ENCODE data around the gene TRIM9.

The TRIM9 gene

DNA sequence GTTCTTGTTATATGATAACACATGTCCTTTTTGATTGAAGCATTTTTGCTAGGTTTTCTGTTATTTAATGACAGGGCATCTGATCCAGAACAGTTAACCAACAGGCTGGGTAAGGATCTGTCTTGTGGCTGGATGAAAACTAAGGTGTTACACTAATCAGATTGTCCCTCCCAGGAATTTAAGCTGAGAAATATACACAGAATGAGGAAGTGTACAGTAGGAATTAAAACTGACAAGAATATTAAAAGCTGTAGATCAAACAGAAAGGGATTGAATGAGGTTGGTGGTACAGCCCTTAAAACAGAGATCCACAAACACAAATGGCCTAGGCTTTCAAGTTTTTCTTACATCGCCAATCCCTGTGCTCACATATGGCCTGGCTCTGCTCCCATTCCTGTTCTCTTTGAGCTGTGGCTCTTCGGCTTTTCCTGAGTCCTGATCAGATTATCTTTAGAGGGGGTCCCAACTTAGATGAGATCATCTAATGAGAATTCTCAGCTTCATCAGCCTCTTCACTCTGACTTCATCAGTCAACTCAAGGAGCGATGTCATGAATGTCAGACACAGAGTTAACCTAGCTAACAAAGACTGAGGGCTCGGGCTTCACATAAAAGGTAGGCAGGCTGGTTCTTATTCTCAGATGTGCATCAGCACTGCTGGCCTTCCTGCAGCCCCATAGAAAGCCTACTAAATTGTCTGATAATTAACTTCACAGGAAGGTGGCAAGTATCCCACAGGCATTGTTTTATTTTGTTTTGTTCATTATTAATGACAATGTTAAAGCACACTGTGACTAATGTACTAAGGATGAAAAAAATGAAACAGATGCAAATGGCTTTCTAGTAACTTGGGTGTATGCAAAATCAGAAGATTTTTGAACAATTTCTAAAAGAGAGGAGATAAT, 162.1 kb downstream of the TRIM9 start:
- DNase-seq (ENCODE audit: low read depth) = no peak

DNA sequence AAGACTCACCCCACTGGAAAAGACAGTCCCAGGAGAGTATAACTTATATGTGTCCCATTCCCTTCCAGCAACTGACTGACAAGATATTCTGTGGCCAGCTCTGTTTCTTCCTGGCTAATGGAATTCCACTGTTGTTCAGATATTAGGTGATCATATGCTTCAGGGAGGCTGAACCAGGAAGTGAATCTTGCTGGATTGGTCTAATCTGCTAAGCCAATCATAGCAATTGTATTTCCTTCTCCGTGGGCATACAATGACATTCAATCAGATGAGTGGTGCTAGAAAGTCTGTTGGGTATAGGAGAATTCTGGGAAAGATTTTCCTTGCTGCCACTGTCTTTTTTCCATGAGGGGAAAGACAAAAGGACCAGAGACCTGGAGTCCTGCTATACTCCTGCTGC, 162.7 kb downstream of the TRIM9 start:
- no peak for DNase-seq (ENCODE audit: low read depth)

DNA sequence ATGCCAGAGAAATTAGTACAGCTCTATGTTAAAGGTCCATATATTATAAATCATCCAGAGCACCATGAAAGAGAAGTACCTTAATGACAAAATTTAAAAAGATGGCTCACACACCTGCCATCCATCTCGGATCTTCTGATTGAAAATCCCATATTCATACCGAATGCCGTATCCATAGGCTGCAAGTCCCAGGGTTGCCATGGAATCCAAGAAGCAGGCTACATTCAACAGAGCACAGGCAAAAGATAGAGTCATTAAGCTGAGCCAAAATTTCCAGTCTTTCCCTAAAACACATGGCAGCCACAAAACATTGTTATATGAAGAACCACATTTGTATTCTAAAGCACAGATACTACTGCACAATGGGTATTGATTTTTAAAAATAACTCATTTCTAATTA, 163.3 kb downstream of the TRIM9 start:
- no peak for DNase-seq (ENCODE audit: low read depth)

DNA sequence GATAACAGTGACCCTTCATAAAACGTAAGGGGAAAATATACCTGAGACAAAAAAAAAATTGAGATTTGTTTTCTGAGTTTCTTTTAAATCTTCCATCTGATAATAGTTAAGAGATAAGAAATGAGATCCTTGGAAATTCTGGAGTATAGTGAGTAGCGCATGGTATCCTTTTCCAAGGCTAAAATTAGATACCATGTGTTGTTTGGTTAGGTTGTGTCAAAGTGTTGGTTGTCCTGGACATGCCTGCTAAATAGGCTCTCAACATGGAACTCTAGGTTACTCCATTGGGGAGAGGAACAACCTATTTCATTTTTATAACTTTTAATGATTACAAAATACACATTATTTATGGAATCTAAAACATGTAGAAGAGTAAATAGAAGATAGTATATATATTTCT, 165.4 kb downstream of the TRIM9 start:
- DNase-seq (ENCODE audit: low read depth) = no peak

DNA sequence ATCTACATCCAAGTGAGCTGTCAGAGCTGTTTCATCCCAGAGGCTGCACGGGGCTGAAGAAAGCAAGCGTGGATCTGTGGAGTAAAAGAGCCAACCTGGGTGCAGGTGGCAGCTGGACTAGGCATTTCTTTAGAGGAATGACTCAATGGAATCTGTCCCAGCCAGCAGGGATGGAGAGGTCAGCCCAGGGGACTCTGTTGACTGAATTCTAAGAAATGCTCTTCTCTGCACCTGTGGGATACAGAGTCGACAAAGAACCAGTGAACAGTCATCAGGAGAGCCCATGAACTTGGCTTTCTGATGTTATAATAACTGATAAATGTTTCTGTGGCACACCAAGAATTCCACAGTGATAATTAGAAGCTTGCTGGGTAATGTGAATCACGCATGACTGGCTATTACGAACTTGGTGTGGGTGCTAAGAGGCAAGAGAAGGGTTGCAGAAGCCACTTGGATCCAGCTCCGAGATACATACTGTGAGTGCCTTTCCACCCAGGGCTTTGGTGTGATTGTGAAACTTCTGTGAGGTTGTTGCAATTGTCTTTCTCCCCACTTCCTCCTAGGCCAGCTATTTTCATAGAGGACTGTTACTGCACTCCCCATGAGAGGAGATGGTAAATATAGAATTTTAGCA, 166.8 kb downstream of the TRIM9 start:
- no peak for DNase-seq (ENCODE audit: low read depth)

DNA sequence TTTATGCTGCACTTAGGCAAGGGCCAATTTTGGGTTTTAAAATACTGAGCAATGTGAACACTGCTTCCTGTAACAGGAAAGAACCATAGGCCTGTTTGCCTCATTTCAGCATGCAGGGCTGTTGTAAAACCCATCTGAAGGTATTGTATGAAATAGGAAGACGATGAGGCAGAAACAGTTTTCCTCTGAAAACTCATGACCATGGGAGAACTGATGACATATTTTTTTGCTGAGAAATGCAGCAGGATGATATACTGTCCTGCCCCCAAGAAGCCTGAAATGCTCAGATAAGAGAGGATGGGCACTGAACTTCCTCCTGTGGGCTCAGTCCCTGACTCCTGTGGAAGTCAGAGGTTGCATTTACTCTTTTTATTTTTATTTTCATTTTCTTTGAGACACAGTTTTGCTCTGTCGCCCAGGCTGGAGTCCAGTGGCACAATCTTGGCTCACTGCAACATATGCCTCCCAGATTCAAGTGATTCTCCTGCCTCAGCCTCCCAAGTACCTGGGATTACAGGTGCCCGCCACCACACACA, 168.0 kb downstream of the TRIM9 start:
- no peak for DNase-seq (ENCODE audit: low read depth)

Measured in stimulated activated CD8-positive, alpha-beta memory T cell treated with anti-CD3 and anti-CD28 coated beads, Interleukin-12 subunit alpha, Interleukin-12 subunit beta, amount 100 ng/mL, for 1 hour (primary cell).